ENCODE results near the gene PRKAG2. TPM values are rescaled to one million over a fixed set of nuclear protein-coding genes. Genes with fewer than 3 reads are reported as not detected.

PRKAG2 gene
- total RNA-seq, 1 experiment from 2014 or later, result 73.9 TPM

DNA sequence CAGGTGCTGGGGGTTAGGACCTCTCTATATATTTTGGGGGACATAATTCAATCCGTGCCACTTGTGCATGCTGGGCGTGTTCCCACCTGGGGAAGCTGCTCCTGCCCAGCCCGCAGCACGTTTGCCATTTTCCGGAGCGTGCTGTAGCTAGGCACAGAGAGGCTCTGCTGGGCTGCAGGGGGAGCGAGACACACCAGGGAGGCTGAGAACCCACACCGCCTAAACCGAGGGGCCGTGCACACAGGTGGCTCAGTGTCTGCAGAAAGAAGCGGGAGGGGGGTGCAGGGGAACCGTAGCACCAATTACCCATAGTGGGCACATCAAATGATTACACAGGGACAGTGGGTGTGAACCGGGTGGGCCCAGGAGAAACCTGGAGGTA lies 27.0 kb downstream of the PRKAG2 start:
- Mint-ChIP-seq H3K27ac (ENCODE audit: low read depth, unreplicated experiment) (no peak overlapping the region), H3K27me3 (ENCODE audit: insufficient read depth, unreplicated experiment) (no peaks in the 10 kb centered on the region), H3K4me1 (ENCODE audit: insufficient read depth, unreplicated experiment) (peaks cover 10% of the 10 kb centered on the region), H3K9me3 (ENCODE audit: unreplicated experiment) (no peaks in the 10 kb centered on the region), H3K4me3 (ENCODE audit: unreplicated experiment) (no peak overlapping the region), H3K36me3 (ENCODE audit: insufficient read depth, unreplicated experiment) (peaks cover 4% of the 10 kb centered on the region)
- BruUV-seq (replicated peaks), result no TSS peak
- CTCF ChIA-PET, result interaction anchor here (0.6 to 0.7 kb wide), 2 partner anchors 9 kb away, joined by 3 read pairs; no protein-coding TSS in a partner anchor
- POLR2A ChIA-PET, result no interaction called here
- intact Hi-C loops (cut with micrococcal nuclease), result no loop called here
- TF ChIP-seq, protein P1, sequence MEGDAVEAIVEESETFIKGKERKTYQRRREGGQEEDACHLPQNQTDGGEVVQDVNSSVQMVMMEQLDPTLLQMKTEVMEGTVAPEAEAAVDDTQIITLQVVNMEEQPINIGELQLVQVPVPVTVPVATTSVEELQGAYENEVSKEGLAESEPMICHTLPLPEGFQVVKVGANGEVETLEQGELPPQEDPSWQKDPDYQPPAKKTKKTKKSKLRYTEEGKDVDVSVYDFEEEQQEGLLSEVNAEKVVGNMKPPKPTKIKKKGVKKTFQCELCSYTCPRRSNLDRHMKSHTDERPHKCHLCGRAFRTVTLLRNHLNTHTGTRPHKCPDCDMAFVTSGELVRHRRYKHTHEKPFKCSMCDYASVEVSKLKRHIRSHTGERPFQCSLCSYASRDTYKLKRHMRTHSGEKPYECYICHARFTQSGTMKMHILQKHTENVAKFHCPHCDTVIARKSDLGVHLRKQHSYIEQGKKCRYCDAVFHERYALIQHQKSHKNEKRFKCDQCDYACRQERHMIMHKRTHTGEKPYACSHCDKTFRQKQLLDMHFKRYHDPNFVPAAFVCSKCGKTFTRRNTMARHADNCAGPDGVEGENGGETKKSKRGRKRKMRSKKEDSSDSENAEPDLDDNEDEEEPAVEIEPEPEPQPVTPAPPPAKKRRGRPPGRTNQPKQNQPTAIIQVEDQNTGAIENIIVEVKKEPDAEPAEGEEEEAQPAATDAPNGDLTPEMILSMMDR (IDR thresholded peaks at IDR 0.05; ENCODE audit: unreplicated experiment), result no peak
- DNase-seq (ENCODE audit: unreplicated experiment), result no peak

DNA sequence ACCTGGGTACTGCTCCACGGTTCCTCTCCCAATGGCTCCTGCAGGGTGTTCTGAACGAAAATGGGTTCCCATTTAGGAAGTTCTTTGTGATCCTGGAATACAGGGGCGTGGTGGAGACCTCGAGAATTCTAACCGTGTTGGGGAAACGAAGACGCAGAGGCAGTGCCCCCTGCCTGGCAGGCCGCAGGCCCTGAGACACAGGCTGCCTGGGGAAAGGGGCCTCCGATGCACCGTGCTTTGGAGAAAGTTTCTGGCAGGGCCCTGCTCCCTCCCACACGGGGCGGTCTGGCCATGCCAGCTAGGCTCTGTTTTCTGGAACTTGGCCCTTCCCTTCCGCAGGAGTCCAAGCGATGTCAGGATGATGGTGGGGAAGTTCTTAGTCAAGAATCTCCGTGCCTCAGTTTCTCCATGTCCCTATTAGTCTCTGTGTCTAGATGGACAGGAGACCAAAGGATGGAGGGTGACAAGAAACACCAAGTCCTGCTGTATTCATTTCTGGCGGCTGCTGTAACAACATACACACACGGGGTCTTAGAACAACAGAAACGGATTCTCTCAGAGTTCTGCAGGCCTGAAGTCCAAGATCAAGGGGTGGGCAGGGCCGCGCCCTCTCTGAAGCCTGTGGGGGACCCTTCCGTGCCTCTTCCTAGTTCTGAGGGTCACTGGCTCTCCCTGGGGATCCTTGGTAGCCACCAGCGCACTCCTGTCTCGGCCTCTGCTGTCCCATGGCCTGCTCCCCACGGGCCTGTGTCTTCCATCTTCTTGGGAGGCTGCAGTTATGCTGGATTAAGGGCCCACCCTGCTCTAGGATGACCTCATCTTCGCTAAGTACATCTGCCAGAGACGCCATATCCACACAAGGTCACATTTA lies 27.7 kb downstream of the PRKAG2 start:
- TF ChIP-seq, protein P1 (IDR thresholded peaks at IDR 0.05; ENCODE audit: unreplicated experiment), result no peak
- peaks cover 14% of the 10 kb centered on the region for H3K4me1 Mint-ChIP-seq (ENCODE audit: insufficient read depth, unreplicated experiment)

DNA sequence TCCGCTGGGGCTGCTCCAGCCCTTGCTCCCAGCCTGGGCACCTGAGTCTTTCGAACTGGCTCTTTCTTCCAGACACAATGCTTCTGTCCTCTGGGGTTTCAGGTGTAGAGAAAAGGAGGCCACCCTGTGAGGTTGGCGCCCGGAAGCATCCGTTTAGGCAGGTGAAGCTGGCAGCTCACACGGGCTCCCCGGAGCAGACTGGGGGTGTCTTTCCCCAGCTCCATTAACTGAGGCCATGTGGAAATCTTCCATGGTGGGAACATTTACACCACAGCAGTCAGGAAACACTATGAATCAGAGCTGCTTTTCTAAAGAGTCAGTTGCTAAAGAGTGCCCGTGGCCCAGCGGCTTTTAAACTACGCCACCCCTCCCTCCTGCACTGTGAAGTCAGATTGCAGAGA lies 29.2 kb downstream of the PRKAG2 start:
- intact Hi-C loops (cut with micrococcal nuclease), result no loop called here
- TF ChIP-seq, protein P1 (IDR thresholded peaks at IDR 0.05; ENCODE audit: unreplicated experiment), result no peak
- no peak for DNase-seq (ENCODE audit: unreplicated experiment)
- no peak overlapping the region for H3K27ac Mint-ChIP-seq (ENCODE audit: low read depth, unreplicated experiment)
- H3K4me1 Mint-ChIP-seq (ENCODE audit: insufficient read depth, unreplicated experiment), result peaks cover 14% of the 10 kb centered on the region
- BruUV-seq (replicated peaks), result no TSS peak
- H3K36me3 Mint-ChIP-seq (ENCODE audit: insufficient read depth, unreplicated experiment), result no peaks in the 10 kb centered on the region
- no peaks in the 10 kb centered on the region for H3K27me3 Mint-ChIP-seq (ENCODE audit: insufficient read depth, unreplicated experiment)
- no peak overlapping the region for H3K4me3 Mint-ChIP-seq (ENCODE audit: unreplicated experiment)
- no peaks in the 10 kb centered on the region for H3K9me3 Mint-ChIP-seq (ENCODE audit: unreplicated experiment)
- ChIA-PET POLR2A (interaction anchor here (0.6 kb wide), 1 partner anchor 30 kb away, joined by 3 read pairs; no protein-coding TSS in a partner anchor), CTCF (interaction anchor here (1.5 kb wide), 1 partner anchor 8 kb away, joined by 4 read pairs; no protein-coding TSS in a partner anchor)

More for the DNA sequence above, 27.7 kb downstream of the PRKAG2 start:
- no peak for DNase-seq (ENCODE audit: unreplicated experiment)
- Mint-ChIP-seq H3K27ac (ENCODE audit: low read depth, unreplicated experiment) (no peak overlapping the region), H3K36me3 (ENCODE audit: insufficient read depth, unreplicated experiment) (peaks cover 4% of the 10 kb centered on the region), H3K9me3 (ENCODE audit: unreplicated experiment) (no peaks in the 10 kb centered on the region), H3K4me3 (ENCODE audit: unreplicated experiment) (no peak overlapping the region), H3K27me3 (ENCODE audit: insufficient read depth, unreplicated experiment) (no peaks in the 10 kb centered on the region)
- ChIA-PET CTCF (interaction anchor here (0.6 to 0.7 kb wide), 2 partner anchors 9 to 10 kb away, joined by 3 read pairs; no protein-coding TSS in a partner anchor), POLR2A (no interaction called here)
- intact Hi-C loops (cut with micrococcal nuclease), result no loop called here
- no TSS peak for BruUV-seq (replicated peaks)

DNA sequence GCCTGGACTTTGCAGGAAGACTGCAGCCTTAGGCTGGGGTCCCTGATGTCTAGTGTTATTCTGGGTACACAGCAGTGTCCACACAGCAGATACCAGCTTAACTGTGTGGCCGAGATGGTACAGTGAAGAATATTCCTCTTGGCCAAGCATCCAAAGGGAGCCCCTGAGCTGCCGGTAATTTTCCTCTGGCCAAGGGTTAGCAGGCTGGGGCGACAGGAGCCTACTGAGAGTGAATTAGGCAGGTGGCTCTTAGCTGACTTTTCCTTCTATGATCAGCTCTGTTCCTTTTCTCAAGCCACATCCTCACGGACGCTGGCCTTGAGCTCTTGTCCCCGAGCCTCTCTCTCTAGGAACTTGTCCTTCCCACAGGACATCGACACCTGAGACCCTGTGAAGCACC lies 29.8 kb downstream of the PRKAG2 start:
- no TSS peak for BruUV-seq (replicated peaks)
- ChIA-PET CTCF (interaction anchor here (0.6 to 1.5 kb wide), 2 partner anchors 9 to 684 kb away, joined by 3 to 4 read pairs; no protein-coding TSS in a partner anchor), POLR2A (interaction anchor here (0.6 to 0.7 kb wide), 2 partner anchors 29 to 77 kb away, joined by 3 read pairs; no protein-coding TSS in a partner anchor)
- TF ChIP-seq, protein P1 (IDR thresholded peaks at IDR 0.05; ENCODE audit: unreplicated experiment), result no peak
- Mint-ChIP-seq H3K27me3 (ENCODE audit: insufficient read depth, unreplicated experiment) (no peaks in the 10 kb centered on the region), H3K27ac (ENCODE audit: low read depth, unreplicated experiment) (no peak overlapping the region), H3K4me3 (ENCODE audit: unreplicated experiment) (no peak overlapping the region), H3K4me1 (ENCODE audit: insufficient read depth, unreplicated experiment) (peaks cover 14% of the 10 kb centered on the region), H3K9me3 (ENCODE audit: unreplicated experiment) (no peaks in the 10 kb centered on the region), H3K36me3 (ENCODE audit: insufficient read depth, unreplicated experiment) (no peaks in the 10 kb centered on the region)
- DNase-seq (ENCODE audit: unreplicated experiment), result no peak
- intact Hi-C loops (cut with micrococcal nuclease), result no loop called here
